ENCODE results near the gene GARIN5A. TPM values are rescaled to one million over a fixed set of nuclear protein-coding genes. Genes with fewer than 3 reads are reported as not detected.

Gene GARIN5A
- polyA plus RNA-seq, 1 of the 3 experiments (the other 2 are of a cell fraction) = 1.3 TPM

DNA sequence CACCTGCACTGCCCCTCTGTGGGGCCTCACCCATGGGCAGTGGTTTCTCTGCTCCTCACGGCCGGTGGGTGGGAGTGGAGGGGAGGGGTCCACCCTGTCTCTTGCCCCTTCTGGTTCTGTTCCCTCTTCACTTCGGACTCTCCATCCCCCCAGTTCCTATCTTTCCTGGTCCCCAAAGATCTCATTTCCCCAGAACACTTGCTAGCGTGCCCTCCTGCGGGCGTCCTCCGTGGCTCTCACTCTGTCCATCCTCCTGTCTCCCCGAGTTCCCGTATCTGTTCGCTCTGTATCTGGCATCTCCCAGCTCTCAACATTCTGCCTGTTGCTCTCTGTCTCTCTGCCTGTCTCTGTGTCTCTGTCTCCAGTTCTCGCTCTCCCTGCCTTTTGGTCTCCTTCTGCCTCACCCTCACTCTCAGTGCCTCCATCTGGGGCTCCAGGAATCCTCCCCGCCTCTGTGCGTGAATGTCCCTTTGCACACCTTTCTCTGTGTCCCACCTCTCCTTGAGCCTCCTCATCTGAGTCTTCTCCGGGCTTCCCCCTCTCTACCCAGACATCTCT is 57.5 kb downstream of the GARIN5A start:
- Histone ChIP-seq H2AFZ (ENCODE audit: low read depth) (no peak overlapping the region), H3K27me3 (ENCODE audit: insufficient read depth) (no peaks in the 10 kb centered on the region), H3F3A (replicated peaks; ENCODE audit: insufficient read depth) (peaks cover 3% of the 10 kb centered on the region), H3K4me3 (ENCODE audit: low read depth in 2 of 2, low read length in 1 of 2) (no peak overlapping the region), H3K9ac (no peak overlapping the region), H3K9me3 (no peaks in the 10 kb centered on the region), H3K79me2 (ENCODE audit: insufficient read depth) (no peaks in the 10 kb centered on the region), H3K4me1 (ENCODE audit: control insufficient read depth in 1 of 2, insufficient read depth in 2 of 2, low read depth in 1 of 2, low read length in 1 of 2) (no peaks in the 10 kb centered on the region; a peak in 1 of 4 replicates), H3K27ac (ENCODE audit: low read depth in 2 of 2, low read length in 1 of 2) (no peak overlapping the region), H4K20me1 (ENCODE audit: insufficient read depth) (no peaks in the 10 kb centered on the region), H3K9me2 (no peaks in the 10 kb centered on the region), H3K4me2 (no peak overlapping the region), H3K36me3 (replicated peaks in 1 of 2; ENCODE audit: control insufficient read depth in 1 of 2, insufficient read depth in 2 of 2, low read length in 1 of 2) (no peaks in the 10 kb centered on the region)
- no peak for TF ChIP-seq NRF1 (IDR thresholded peaks at IDR 0.05; ENCODE audit: low read depth, low read length)
- TF ChIP-seq TCF12 (IDR thresholded peaks at IDR 0.05) = no peak
- no peak for TF ChIP-seq SIN3A (IDR thresholded peaks at IDR 0.05; ENCODE audit: borderline replicate concordance, low read depth, low read length)
- no peak for TF ChIP-seq GATA2 (CRISPR knock-in tag; IDR thresholded peaks at IDR 0.05)
- TF ChIP-seq, protein P1, sequence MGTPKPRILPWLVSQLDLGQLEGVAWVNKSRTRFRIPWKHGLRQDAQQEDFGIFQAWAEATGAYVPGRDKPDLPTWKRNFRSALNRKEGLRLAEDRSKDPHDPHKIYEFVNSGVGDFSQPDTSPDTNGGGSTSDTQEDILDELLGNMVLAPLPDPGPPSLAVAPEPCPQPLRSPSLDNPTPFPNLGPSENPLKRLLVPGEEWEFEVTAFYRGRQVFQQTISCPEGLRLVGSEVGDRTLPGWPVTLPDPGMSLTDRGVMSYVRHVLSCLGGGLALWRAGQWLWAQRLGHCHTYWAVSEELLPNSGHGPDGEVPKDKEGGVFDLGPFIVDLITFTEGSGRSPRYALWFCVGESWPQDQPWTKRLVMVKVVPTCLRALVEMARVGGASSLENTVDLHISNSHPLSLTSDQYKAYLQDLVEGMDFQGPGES (IDR thresholded peaks at IDR 0.05; ENCODE audit: low read depth, low read length) = no peak
- no peak for TF ChIP-seq FOSL2 (IDR thresholded peaks at IDR 0.05; ENCODE audit: borderline replicate concordance, low read depth)
- no peak for TF ChIP-seq RAD21 (IDR thresholded peaks at IDR 0.05; ENCODE audit: low read length)
- TF ChIP-seq CHD2 (IDR thresholded peaks at IDR 0.05; ENCODE audit: low read length, partially characterized antibody) = no peak
- no peak for TF ChIP-seq USF1 (IDR thresholded peaks at IDR 0.05; ENCODE audit: borderline replicate concordance, low read depth)
- TF ChIP-seq POLR2AphosphoS5 (IDR thresholded peaks at IDR 0.05; ENCODE audit: low read depth, low read length) = no peak
- TF ChIP-seq RCOR1 (IDR thresholded peaks at IDR 0.05; ENCODE audit: low read length) = no peak
- no peak for TF ChIP-seq MEF2A (IDR thresholded peaks at IDR 0.05; ENCODE audit: borderline replicate concordance, low read depth)
- TF ChIP-seq GABPA (IDR thresholded peaks at IDR 0.05; ENCODE audit: low read depth) = no peak
- no peak for TF ChIP-seq FOXM1 (IDR thresholded peaks at IDR 0.05; ENCODE audit: low read depth)
- no peak for TF ChIP-seq FOXJ3 (CRISPR knock-in tag; IDR thresholded peaks at IDR 0.05)
- no peak for TF ChIP-seq YY1 (IDR thresholded peaks at IDR 0.05; ENCODE audit: low read depth)
- DNase-seq = no peak
- ChIA-PET POLR2A (no interaction called here), CTCF (interaction anchor here (1.0 to 5.3 kb wide), 4 partner anchors 34 to 137 kb away, joined by 3 to 22 read pairs (median 4); no protein-coding TSS in a partner anchor)
- WGBS (ENCODE audit: low lambda C conversion rate) = 54% methylated on average over 14 of the region's 14 CpGs

All from SK-N-SH (cell line).